NK-92 treated with Interleukin-12 subunit alpha and Interleukin-12 subunit beta, amount 100 ng/mL, for 24 hours (cell line): Measurements from ENCODE around the gene MAPKAPK2.
"Not testable (repeated sequence)": the region's sequence is repeated elsewhere in the genome, so short reads cannot be mapped to it uniquely, and the experiment has no call there.

Source experiments
- DNase-seq: peaks from one replicate; lab custom pipeline; 2025; lab: John Stamatoyannopoulos, UW

The MAPKAPK2 gene

GRCh38 chr1:206776229-206776628, 91.5 kb downstream of the MAPKAPK2 start:
- no peak for DNase-seq

DNA sequence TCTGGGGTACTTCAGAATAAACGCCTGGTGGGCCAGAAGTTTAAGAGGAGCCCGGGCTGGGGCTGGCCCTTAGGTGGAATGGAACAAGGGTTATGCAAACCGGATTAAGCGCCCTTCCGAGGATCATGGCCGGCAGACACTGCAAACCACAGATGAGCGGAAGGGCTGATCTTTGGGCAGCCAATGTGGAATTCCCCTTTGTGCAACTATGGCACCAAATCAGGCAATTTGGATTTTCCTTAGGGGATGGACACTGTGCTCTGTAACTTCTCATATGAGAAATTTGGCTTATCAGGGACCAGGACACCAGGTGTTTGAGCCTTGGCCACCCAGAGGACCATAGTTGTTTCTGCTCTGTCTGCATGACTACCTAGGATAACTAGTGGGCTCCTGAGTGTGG, 93.3 kb downstream of the MAPKAPK2 start:
- no peak for DNase-seq

DNA sequence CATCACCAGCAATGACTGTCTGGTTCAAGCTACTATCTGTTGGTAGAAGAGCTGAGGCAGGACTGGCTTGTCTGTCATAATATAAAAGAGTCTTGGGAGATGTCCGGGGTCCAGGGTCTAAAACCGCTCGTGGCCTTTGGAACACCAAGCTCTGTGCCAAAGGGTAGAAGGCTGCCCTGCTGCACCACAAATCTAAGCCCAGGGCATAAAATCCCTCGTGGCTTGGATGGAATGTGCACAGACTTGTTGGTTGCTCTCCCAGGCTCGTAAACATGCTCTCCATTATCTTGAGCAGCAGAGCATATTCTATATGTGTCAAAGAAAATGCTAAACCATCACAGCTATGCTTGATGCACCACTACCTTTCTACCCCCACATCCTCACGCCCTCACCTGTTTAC, 94.2 kb downstream of the MAPKAPK2 start:
- not testable (repeated sequence) for DNase-seq

DNA sequence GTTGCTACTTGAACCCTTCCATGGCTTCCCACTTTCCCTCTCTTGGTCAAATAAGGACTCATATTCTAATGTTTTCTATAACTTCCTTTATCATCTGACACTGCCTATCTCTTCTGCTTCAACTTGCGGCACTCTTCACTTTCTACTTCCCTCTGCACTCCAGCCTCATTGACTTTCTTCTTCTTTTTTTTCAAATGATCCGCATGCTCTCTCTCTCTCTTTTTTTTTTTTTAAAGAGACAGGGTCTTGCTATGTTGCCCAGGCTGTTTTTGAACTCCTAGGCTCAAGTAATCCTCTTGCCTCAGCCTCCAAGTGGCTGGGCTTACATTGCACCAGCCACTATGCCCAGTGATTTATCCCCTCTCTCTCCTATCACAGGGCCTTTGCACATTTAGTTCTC, 94.9 kb downstream of the MAPKAPK2 start:
- no peak for DNase-seq

- DNase-seq: peak; percentile 73
Measured at GRCh38 chr1:206782448-206782847, 97.7 kb downstream of the MAPKAPK2 start.

- DNase-seq: peak; percentile 26
Measured at GRCh38 chr1:206783506-206783905, 98.8 kb downstream of the MAPKAPK2 start.
